ENCODE results near the gene KCNMA1.

Gene KCNMA1

GRCh38 chr10:77139252-77140160, 498.1 kb downstream of the KCNMA1 start:
- Histone ChIP-seq H3K4me3 (ENCODE audit: low read length) (no peak overlapping the region), H3K79me2 (ENCODE audit: control insufficient read depth, insufficient read depth, low read length) (no peaks in the 10 kb centered on the region), H3K4ac (ENCODE audit: low read depth, low read length) (no peak overlapping the region), H3K4me2 (ENCODE audit: low read length) (no peak overlapping the region), H2BK120ac (ENCODE audit: low read depth, low read length) (no peak overlapping the region), H3K36me3 (ENCODE audit: control insufficient read depth, insufficient read depth, low read length) (no peaks in the 10 kb centered on the region), H2BK5ac (ENCODE audit: low read length) (no peak overlapping the region), H4K5ac (ENCODE audit: low read length) (no peak overlapping the region), H3K56ac (ENCODE audit: low read length) (no peak overlapping the region), H3K27me3 (ENCODE audit: insufficient read depth, low read length, poor library complexity) (no peaks in the 10 kb centered on the region), H3K23ac (ENCODE audit: low read length) (no peak overlapping the region), H2BK15ac (replicated peaks; ENCODE audit: low read depth) (no peak overlapping the region), H3K18ac (ENCODE audit: low read length) (no peak overlapping the region), H3K4me1 (ENCODE audit: control insufficient read depth, low read depth, low read length) (no peaks in the 10 kb centered on the region), H3K27ac (ENCODE audit: low read depth, low read length) (no peak overlapping the region), H3K9ac (ENCODE audit: low read length) (no peak overlapping the region), H4K8ac (ENCODE audit: low read depth, low read length) (no peak overlapping the region), H2AK5ac (ENCODE audit: low read length) (no peak overlapping the region), H3K79me1 (ENCODE audit: low read length) (no peaks in the 10 kb centered on the region)
- no CpG with 5 or more reads among the region's 6 CpGs for WGBS (ENCODE audit: extremely low coverage, insufficient coverage, low lambda C conversion rate)
- DNase-seq: no peak

- no peak overlapping the region for H4K8ac ChIP-seq (ENCODE audit: low read depth, low read length)
- no peaks in the 10 kb centered on the region for H3K36me3 ChIP-seq (ENCODE audit: control insufficient read depth, insufficient read depth, low read length)
- H2BK15ac ChIP-seq (replicated peaks; ENCODE audit: low read depth): no peak overlapping the region
- H2BK120ac ChIP-seq (ENCODE audit: low read depth, low read length): no peak overlapping the region
- H3K79me1 ChIP-seq (ENCODE audit: low read length): no peaks in the 10 kb centered on the region
- no peak overlapping the region for H3K56ac ChIP-seq (ENCODE audit: low read length)
- no peak overlapping the region for H4K5ac ChIP-seq (ENCODE audit: low read length)
- H2AK5ac ChIP-seq (ENCODE audit: low read length): no peak overlapping the region
- no peak overlapping the region for H2BK5ac ChIP-seq (ENCODE audit: low read length)
- DNase-seq: no peak
- H3K4ac ChIP-seq (ENCODE audit: low read depth, low read length): no peak overlapping the region
- no peak overlapping the region for H3K9ac ChIP-seq (ENCODE audit: low read length)
- H3K27me3 ChIP-seq (ENCODE audit: insufficient read depth, low read length, poor library complexity): no peaks in the 10 kb centered on the region
- H3K4me1 ChIP-seq (ENCODE audit: control insufficient read depth, low read depth, low read length): no peaks in the 10 kb centered on the region
- no peak overlapping the region for H3K27ac ChIP-seq (ENCODE audit: low read depth, low read length)
- H3K4me2 ChIP-seq (ENCODE audit: low read length): no peak overlapping the region
- no peak overlapping the region for H3K4me3 ChIP-seq (ENCODE audit: low read length)
- no peak overlapping the region for H3K18ac ChIP-seq (ENCODE audit: low read length)
- H3K79me2 ChIP-seq (ENCODE audit: control insufficient read depth, insufficient read depth, low read length): no peaks in the 10 kb centered on the region
- H3K23ac ChIP-seq (ENCODE audit: low read length): no peak overlapping the region
- WGBS (ENCODE audit: extremely low coverage, insufficient coverage, low lambda C conversion rate): no CpG with 5 or more reads among the region's 6 CpGs
Measured at GRCh38 chr10:77138541-77138940, 499.1 kb downstream of the KCNMA1 start.

GRCh38 chr10:77135555-77135954, 502.1 kb downstream of the KCNMA1 start:
- Histone ChIP-seq H2AK5ac (ENCODE audit: low read length) (no peak overlapping the region), H3K18ac (ENCODE audit: low read length) (no peak overlapping the region), H2BK15ac (replicated peaks; ENCODE audit: low read depth) (no peak overlapping the region), H3K79me1 (ENCODE audit: low read length) (no peaks in the 10 kb centered on the region), H3K4ac (ENCODE audit: low read depth, low read length) (no peak overlapping the region), H3K79me2 (ENCODE audit: control insufficient read depth, insufficient read depth, low read length) (no peaks in the 10 kb centered on the region), H3K56ac (ENCODE audit: low read length) (no peak overlapping the region), H3K27me3 (ENCODE audit: insufficient read depth, low read length, poor library complexity) (no peaks in the 10 kb centered on the region), H3K27ac (ENCODE audit: low read depth, low read length) (no peak overlapping the region), H3K4me1 (ENCODE audit: control insufficient read depth, low read depth, low read length) (no peaks in the 10 kb centered on the region), H3K36me3 (ENCODE audit: control insufficient read depth, insufficient read depth, low read length) (no peaks in the 10 kb centered on the region), H3K4me3 (ENCODE audit: low read length) (no peak overlapping the region), H2BK120ac (ENCODE audit: low read depth, low read length) (no peak overlapping the region), H3K23ac (ENCODE audit: low read length) (no peak overlapping the region), H3K4me2 (ENCODE audit: low read length) (no peak overlapping the region), H3K9ac (ENCODE audit: low read length) (no peak overlapping the region), H4K8ac (ENCODE audit: low read depth, low read length) (no peak overlapping the region), H4K5ac (ENCODE audit: low read length) (no peak overlapping the region), H2BK5ac (ENCODE audit: low read length) (no peak overlapping the region)
- DNase-seq: no peak
- WGBS (ENCODE audit: extremely low coverage, insufficient coverage, low lambda C conversion rate): no CpG with 5 or more reads among the region's 3 CpGs

- no peaks in the 10 kb centered on the region for H3K79me1 ChIP-seq (ENCODE audit: low read length)
- H4K5ac ChIP-seq (ENCODE audit: low read length): no peak overlapping the region
- H3K4me1 ChIP-seq (ENCODE audit: control insufficient read depth, low read depth, low read length): no peaks in the 10 kb centered on the region
- H3K18ac ChIP-seq (ENCODE audit: low read length): no peak overlapping the region
- H3K36me3 ChIP-seq (ENCODE audit: control insufficient read depth, insufficient read depth, low read length): no peaks in the 10 kb centered on the region
- no peak overlapping the region for H2AK5ac ChIP-seq (ENCODE audit: low read length)
- H3K9ac ChIP-seq (ENCODE audit: low read length): no peak overlapping the region
- H3K27ac ChIP-seq (ENCODE audit: low read depth, low read length): no peak overlapping the region
- no peak overlapping the region for H2BK120ac ChIP-seq (ENCODE audit: low read depth, low read length)
- no peak overlapping the region for H3K4ac ChIP-seq (ENCODE audit: low read depth, low read length)
- H3K27me3 ChIP-seq (ENCODE audit: insufficient read depth, low read length, poor library complexity): no peaks in the 10 kb centered on the region
- no peak overlapping the region for H2BK15ac ChIP-seq (replicated peaks; ENCODE audit: low read depth)
- no peak overlapping the region for H3K56ac ChIP-seq (ENCODE audit: low read length)
- DNase-seq: no peak
- no peak overlapping the region for H3K4me3 ChIP-seq (ENCODE audit: low read length)
- no peak overlapping the region for H4K8ac ChIP-seq (ENCODE audit: low read depth, low read length)
- H3K79me2 ChIP-seq (ENCODE audit: control insufficient read depth, insufficient read depth, low read length): no peaks in the 10 kb centered on the region
- H3K4me2 ChIP-seq (ENCODE audit: low read length): no peak overlapping the region
- WGBS (ENCODE audit: extremely low coverage, insufficient coverage, low lambda C conversion rate): no CpG with 5 or more reads among the region's 3 CpGs
- H2BK5ac ChIP-seq (ENCODE audit: low read length): no peak overlapping the region
- no peak overlapping the region for H3K23ac ChIP-seq (ENCODE audit: low read length)
Measured at GRCh38 chr10:77131214-77131613, 506.4 kb downstream of the KCNMA1 start.

GRCh38 chr10:77127243-77127642, 510.4 kb downstream of the KCNMA1 start:
- Histone ChIP-seq H3K4me3 (ENCODE audit: low read length) (no peak overlapping the region), H3K79me1 (ENCODE audit: low read length) (no peaks in the 10 kb centered on the region), H2BK15ac (replicated peaks; ENCODE audit: low read depth) (no peak overlapping the region), H3K4ac (ENCODE audit: low read depth, low read length) (no peak overlapping the region), H3K27me3 (ENCODE audit: insufficient read depth, low read length, poor library complexity) (no peaks in the 10 kb centered on the region), H3K18ac (ENCODE audit: low read length) (no peak overlapping the region), H2AK5ac (ENCODE audit: low read length) (no peak overlapping the region), H3K79me2 (ENCODE audit: control insufficient read depth, insufficient read depth, low read length) (no peaks in the 10 kb centered on the region), H3K56ac (ENCODE audit: low read length) (no peak overlapping the region), H4K5ac (ENCODE audit: low read length) (no peak overlapping the region), H3K36me3 (ENCODE audit: control insufficient read depth, insufficient read depth, low read length) (no peaks in the 10 kb centered on the region), H3K27ac (ENCODE audit: low read depth, low read length) (no peak overlapping the region), H2BK5ac (ENCODE audit: low read length) (no peak overlapping the region), H3K4me1 (ENCODE audit: control insufficient read depth, low read depth, low read length) (no peaks in the 10 kb centered on the region), H3K9ac (ENCODE audit: low read length) (no peak overlapping the region), H4K8ac (ENCODE audit: low read depth, low read length) (no peak overlapping the region), H3K23ac (ENCODE audit: low read length) (no peak overlapping the region), H2BK120ac (ENCODE audit: low read depth, low read length) (no peak overlapping the region), H3K4me2 (ENCODE audit: low read length) (no peak overlapping the region)
- no CpG with 5 or more reads among the region's 1 CpG for WGBS (ENCODE audit: extremely low coverage, insufficient coverage, low lambda C conversion rate)
- no peak for DNase-seq

GRCh38 chr10:77125231-77125630, 512.4 kb downstream of the KCNMA1 start:
- no peaks in the 10 kb centered on the region for H3K27me3 ChIP-seq (ENCODE audit: insufficient read depth, low read length, poor library complexity)
- DNase-seq: no peak
- H3K4ac ChIP-seq (ENCODE audit: low read depth, low read length): no peak overlapping the region
- H2BK5ac ChIP-seq (ENCODE audit: low read length): no peak overlapping the region
- no peak overlapping the region for H2BK15ac ChIP-seq (replicated peaks; ENCODE audit: low read depth)
- H3K9ac ChIP-seq (ENCODE audit: low read length): no peak overlapping the region
- no peak overlapping the region for H2AK5ac ChIP-seq (ENCODE audit: low read length)
- H3K18ac ChIP-seq (ENCODE audit: low read length): no peak overlapping the region
- H3K36me3 ChIP-seq (ENCODE audit: control insufficient read depth, insufficient read depth, low read length): no peaks in the 10 kb centered on the region
- no peak overlapping the region for H4K8ac ChIP-seq (ENCODE audit: low read depth, low read length)
- no CpG with 5 or more reads among the region's 4 CpGs for WGBS (ENCODE audit: extremely low coverage, insufficient coverage, low lambda C conversion rate)
- no peak overlapping the region for H3K23ac ChIP-seq (ENCODE audit: low read length)
- H3K56ac ChIP-seq (ENCODE audit: low read length): no peak overlapping the region
- no peak overlapping the region for H3K27ac ChIP-seq (ENCODE audit: low read depth, low read length)
- no peaks in the 10 kb centered on the region for H3K79me2 ChIP-seq (ENCODE audit: control insufficient read depth, insufficient read depth, low read length)
- no peak overlapping the region for H3K4me3 ChIP-seq (ENCODE audit: low read length)
- no peak overlapping the region for H3K4me2 ChIP-seq (ENCODE audit: low read length)
- H2BK120ac ChIP-seq (ENCODE audit: low read depth, low read length): no peak overlapping the region
- H3K4me1 ChIP-seq (ENCODE audit: control insufficient read depth, low read depth, low read length): no peaks in the 10 kb centered on the region
- H4K5ac ChIP-seq (ENCODE audit: low read length): no peak overlapping the region
- H3K79me1 ChIP-seq (ENCODE audit: low read length): no peaks in the 10 kb centered on the region

Data from mesendoderm (in vitro differentiated cells).